NCI-H69 (cell line): ENCODE measurements around the gene GRIK3.

Experiments used
- DNase-seq: peaks from one replicate; lab custom pipeline; 2025; lab: John Stamatoyannopoulos, UW

GRIK3 gene

GRCh38 chr1:36981126-36981525, 53.2 kb downstream of the GRIK3 start:
- DNase-seq = no peak

GRCh38 chr1:36977731-36978406, 56.4 kb downstream of the GRIK3 start:
- DNase-seq = peak; percentile 30

- DNase-seq = no peak
Observed at GRCh38 chr1:36975642-36976041, 58.7 kb downstream of the GRIK3 start.

GRCh38 chr1:36973056-36973455, 61.3 kb downstream of the GRIK3 start:
- DNase-seq = no peak

GRCh38 chr1:36971852-36972618, 62.3 kb downstream of the GRIK3 start:
- DNase-seq = peak; percentile 85

GRCh38 chr1:36968730-36969129, 65.6 kb downstream of the GRIK3 start:
- peak; percentile 97 for DNase-seq

GRCh38 chr1:36966242-36966641, 68.1 kb downstream of the GRIK3 start:
- no peak for DNase-seq

GRCh38 chr1:36965275-36966159, 68.8 kb downstream of the GRIK3 start:
- peak; percentile 79 for DNase-seq

- peak; percentile 6 for DNase-seq
Observed at GRCh38 chr1:36964830-36965229, 69.5 kb downstream of the GRIK3 start.

GRCh38 chr1:36963006-36963405, 71.3 kb downstream of the GRIK3 start:
- DNase-seq = peak; percentile 70

- DNase-seq = peak; percentile 68
Observed at GRCh38 chr1:36961062-36961615, 73.2 kb downstream of the GRIK3 start.

GRCh38 chr1:36956570-36956969, 77.7 kb downstream of the GRIK3 start:
- DNase-seq = peak; percentile 57

GRCh38 chr1:36955016-36955415, 79.3 kb downstream of the GRIK3 start:
- no peak for DNase-seq

- no peak for DNase-seq
Observed at GRCh38 chr1:36953061-36953460, 81.3 kb downstream of the GRIK3 start.

- no peak for DNase-seq
Observed at GRCh38 chr1:36951761-36952160, 82.6 kb downstream of the GRIK3 start.

GRCh38 chr1:36951292-36951750, 83.0 kb downstream of the GRIK3 start:
- DNase-seq = no peak

- no peak for DNase-seq
Observed at GRCh38 chr1:36950604-36951291, 83.6 kb downstream of the GRIK3 start.

- DNase-seq = no peak
Observed at GRCh38 chr1:36948606-36949005, 85.7 kb downstream of the GRIK3 start.

- no peak for DNase-seq
Observed at GRCh38 chr1:36948147-36948546, 86.2 kb downstream of the GRIK3 start.

- peak; percentile 40 for DNase-seq
Observed at GRCh38 chr1:36947384-36947783, 86.9 kb downstream of the GRIK3 start.

- DNase-seq = peak; percentile 23
Observed at GRCh38 chr1:36944883-36945282, 89.4 kb downstream of the GRIK3 start.
